GM12872 (cell line): ENCODE measurements around the gene TPO.

Source experiments
- TF ChIP-seq, protein P1 (sequence below): IDR thresholded peaks from 3 replicates; pipeline ENCODE4 v1.5.1; 2011; ENCODE audit warnings: low read depth, mild to moderate bottlenecking, low read length, moderate library complexity; ENCODE audit not compliant: insufficient read depth

The TPO gene

DNA sequence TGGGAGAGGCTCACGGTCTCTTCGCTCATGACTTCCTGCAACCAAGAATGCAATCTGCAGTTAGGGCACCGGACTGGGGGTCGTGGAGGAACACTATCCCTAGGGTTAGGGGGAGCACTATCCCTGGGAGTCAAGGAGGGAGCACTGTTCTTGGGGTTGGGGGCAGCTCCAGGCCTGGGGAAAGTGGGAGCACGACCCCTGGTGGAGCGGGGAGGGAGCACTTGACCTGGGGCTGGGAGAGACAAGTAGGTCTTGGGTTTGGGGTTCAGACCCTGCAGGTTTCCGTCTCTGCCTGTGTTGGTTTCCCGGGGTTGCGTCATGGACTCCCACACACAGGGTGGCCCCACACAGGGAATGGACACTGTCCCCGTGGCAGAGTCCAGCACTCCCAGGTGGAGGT, 133.6 kb downstream of the TPO start:
- TF ChIP-seq, protein P1, sequence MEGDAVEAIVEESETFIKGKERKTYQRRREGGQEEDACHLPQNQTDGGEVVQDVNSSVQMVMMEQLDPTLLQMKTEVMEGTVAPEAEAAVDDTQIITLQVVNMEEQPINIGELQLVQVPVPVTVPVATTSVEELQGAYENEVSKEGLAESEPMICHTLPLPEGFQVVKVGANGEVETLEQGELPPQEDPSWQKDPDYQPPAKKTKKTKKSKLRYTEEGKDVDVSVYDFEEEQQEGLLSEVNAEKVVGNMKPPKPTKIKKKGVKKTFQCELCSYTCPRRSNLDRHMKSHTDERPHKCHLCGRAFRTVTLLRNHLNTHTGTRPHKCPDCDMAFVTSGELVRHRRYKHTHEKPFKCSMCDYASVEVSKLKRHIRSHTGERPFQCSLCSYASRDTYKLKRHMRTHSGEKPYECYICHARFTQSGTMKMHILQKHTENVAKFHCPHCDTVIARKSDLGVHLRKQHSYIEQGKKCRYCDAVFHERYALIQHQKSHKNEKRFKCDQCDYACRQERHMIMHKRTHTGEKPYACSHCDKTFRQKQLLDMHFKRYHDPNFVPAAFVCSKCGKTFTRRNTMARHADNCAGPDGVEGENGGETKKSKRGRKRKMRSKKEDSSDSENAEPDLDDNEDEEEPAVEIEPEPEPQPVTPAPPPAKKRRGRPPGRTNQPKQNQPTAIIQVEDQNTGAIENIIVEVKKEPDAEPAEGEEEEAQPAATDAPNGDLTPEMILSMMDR, result peak; percentile 38; the same call in 1 of the 3 replicates

GRCh38 chr2:1548910-1549673, 135.8 kb downstream of the TPO start:
- TF ChIP-seq, protein P1, result no peak

DNA sequence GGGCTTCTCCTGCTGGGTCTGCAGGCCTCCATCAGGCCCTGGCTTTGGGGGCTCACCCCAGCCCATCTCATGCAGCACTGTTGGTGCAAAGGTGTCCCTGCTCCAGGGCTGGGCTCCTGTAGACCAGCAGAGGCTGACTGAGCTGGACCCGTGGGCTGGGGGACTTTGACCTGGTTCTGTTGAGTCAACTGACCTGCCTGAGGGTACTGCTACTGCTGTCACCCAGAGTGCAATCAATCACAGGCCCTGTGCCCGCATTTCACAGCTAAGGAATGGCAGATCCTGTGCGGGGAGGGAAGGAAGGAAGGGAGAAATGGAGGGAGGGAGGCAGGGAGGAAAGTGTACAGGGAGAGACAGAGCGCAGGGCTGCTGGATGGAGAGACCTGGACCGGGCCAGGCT, 136.8 kb downstream of the TPO start:
- TF ChIP-seq, protein P1, result no peak

- TF ChIP-seq, protein P1, result peak; percentile 92
These were observed 137.5 kb downstream of the TPO start for GRCh38 chr2:1550658-1551316.

GRCh38 chr2:1551905-1552304, 138.6 kb downstream of the TPO start:
- TF ChIP-seq, protein P1, result no peak

GRCh38 chr2:1552611-1553010, 139.3 kb downstream of the TPO start:
- TF ChIP-seq, protein P1, result no peak

GRCh38 chr2:1553671-1554295, 140.5 kb downstream of the TPO start:
- TF ChIP-seq, protein P1, result no peak
